ENCODE results near the gene CPSF7.

DNA sequence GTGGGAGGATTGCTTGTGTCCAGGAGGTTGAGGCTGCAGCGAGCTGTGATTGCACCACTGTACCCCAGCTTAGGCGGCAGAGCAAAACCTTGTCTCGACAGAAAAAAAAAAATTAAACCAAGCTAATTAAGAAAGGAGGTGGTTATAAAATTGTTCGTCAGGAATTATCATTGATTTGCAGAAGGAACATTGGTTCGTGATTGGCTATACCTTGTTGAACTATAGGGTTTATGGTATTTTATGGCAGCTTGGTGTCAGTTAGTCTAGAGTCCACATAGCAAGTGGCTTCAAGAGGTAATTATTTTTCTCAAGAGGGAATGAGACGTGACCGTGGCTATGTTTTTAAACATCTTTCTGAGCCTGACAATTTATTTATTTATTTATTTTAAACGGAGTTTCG, 48.9 kb downstream of the CPSF7 start:
- no peak for TF ChIP-seq CTCF (conservative IDR thresholded peaks at IDR 0.05; ENCODE audit: low read depth, low read length)
- TF ChIP-seq EZH2 (IDR thresholded peaks at IDR 0.05; ENCODE audit: low read length, unreplicated experiment): no peak
